Natural killer cell (primary cell): ENCODE data around the gene NSD2. TPM values are rescaled to one million over a fixed set of nuclear protein-coding genes. Genes with fewer than 3 reads are reported as not detected.

Source experiments
- ATAC-seq, 3 donors: fragments of 150-1000 bp in 2 of 3; fragments of 200-7000 bp in 1 of 3; cut with Tn5 transposase; 1 replicate in 1 of 3; 2 replicates in 2 of 3; pipeline ENCODE4 v1.10.0; 2021; ENCODE audit warnings: mild to moderate bottlenecking in 2 of 3, moderate library complexity in 2 of 3
- DNase-seq, 2 donors: peaks; one replicate each; pipeline versions ENCODE4 v3.0.0 to v3.0.0-alpha.2; 2013 to 2021; ENCODE audit warnings: mixed read lengths in 1 of 2
- H3K27ac ChIP-seq: one replicate; pipeline ENCODE4 v1.5.1; 2013; ENCODE audit warnings: mild to moderate bottlenecking, low read length
- H3K27me3 ChIP-seq: one replicate; pipeline ENCODE4 v1.6.1; 2013; ENCODE audit warnings: low read length; ENCODE audit not compliant: control insufficient read depth, insufficient read depth
- H3K36me3 ChIP-seq: one replicate; pipeline ENCODE4 v1.6.1; 2013; ENCODE audit warnings: low read length; ENCODE audit not compliant: control insufficient read depth, insufficient read depth
- H3K4me1 ChIP-seq: one replicate; pipeline ENCODE4 v1.6.1; 2013; ENCODE audit warnings: low read length; ENCODE audit not compliant: control insufficient read depth, insufficient read depth
- H3K4me3 ChIP-seq: one replicate; pipeline ENCODE4 v1.5.1; 2013; ENCODE audit warnings: low read length
- H3K9me3 ChIP-seq: one replicate; pipeline ENCODE4 v1.6.1; 2013; ENCODE audit warnings: low read length; ENCODE audit not compliant: control insufficient read depth, insufficient read depth
- H3K27ac Mint-ChIP-seq, 2 donors: one replicate each; pipeline ENCODE4 v1.8.0; 2022; ENCODE audit warnings: mild to moderate bottlenecking in 2 of 2, mixed read lengths in 2 of 2, moderate library complexity in 1 of 2
- H3K27me3 Mint-ChIP-seq, 2 donors: one replicate each; pipeline ENCODE4 v1.8.0; 2022; ENCODE audit warnings: low read depth in 2 of 2, mixed read lengths in 2 of 2
- H3K36me3 Mint-ChIP-seq: one replicate; pipeline ENCODE4 v1.8.0; 2022; ENCODE audit warnings: mixed read lengths
- H3K4me1 Mint-ChIP-seq, 2 donors: one replicate each; pipeline ENCODE4 v1.8.0; 2022; ENCODE audit warnings: mixed read lengths in 2 of 2
- H3K4me3 Mint-ChIP-seq: one replicate; pipeline ENCODE4 v1.8.0; 2022; ENCODE audit warnings: mild to moderate bottlenecking, moderate library complexity, mixed read lengths
- H3K9me3 Mint-ChIP-seq, 2 donors: one replicate each; pipeline ENCODE4 v1.8.0; 2022; ENCODE audit warnings: mixed read lengths in 2 of 2
- CTCF ChIP-seq: fragments of 200-600 bp; IDR thresholded peaks from one replicate; pipeline ENCODE4 v1.8.0; 2022; ENCODE audit warnings: antibody characterized with exemption
- WGBS: methylation state at CpG from one replicate; pipeline ENCODE4 v1.1.7; 2013; ENCODE audit warnings: missing lambda C conversion rate; ENCODE audit not compliant: insufficient coverage; 5-methylcytosine and 5-hydroxymethylcytosine counted together
- intact Hi-C: fragments of 100-400 bp; cut with micrococcal nuclease; formaldehyde crosslinking; loops from one replicate; pipeline ENCODE4 v1.14.2; 2022
- total RNA-seq, 4 donors: library from RNA; stranded (reverse); fragments of 120-200 nt in 1 of 4; gene quantifications; one replicate each; pipeline versions ENCODE4 v1.2.3 to v1.2.4, GENCODE V29; 2013 to 2022

The NSD2 gene
- total RNA-seq, 3 donors from 2014 or later (not counting 1 experiment from before 2014, with no cell fraction given): 36.4 to 51.0 (median 48.3) TPM

- H3K9me3 Mint-ChIP-seq: no peaks in the 10 kb centered on the region
- 92% methylated on average over 2 of the region's 2 CpGs for WGBS
- no peak overlapping the region for H3K27ac ChIP-seq
- H3K36me3 Mint-ChIP-seq: no peaks in the 10 kb centered on the region
- no peak overlapping the region for H3K4me3 Mint-ChIP-seq
- no peak for DNase-seq
- no peaks in the 10 kb centered on the region for H3K9me3 ChIP-seq
- H3K4me3 ChIP-seq: no peak overlapping the region
- intact Hi-C loops: no loop called here
- ATAC-seq: no peak
- no peaks in the 10 kb centered on the region for H3K4me1 ChIP-seq
- H3K27ac Mint-ChIP-seq: no peak overlapping the region
- no peak for TF ChIP-seq CTCF
- H3K36me3 ChIP-seq: no peaks in the 10 kb centered on the region
- H3K4me1 Mint-ChIP-seq: peaks cover 9 to 12% of the 10 kb centered on the region in 2 donors
- H3K27me3 ChIP-seq: no peaks in the 10 kb centered on the region
- H3K27me3 Mint-ChIP-seq: no peaks in the 10 kb centered on the region
Observed at GRCh38 chr4:1885414-1885813, 14.2 kb downstream of the NSD2 start.

GRCh38 chr4:1887052-1887451 is 15.9 kb downstream of the NSD2 start:
- DNase-seq: no peak
- H3K27ac Mint-ChIP-seq: peak overlapping the region in 1 of 2 donors; percentile 52
- Histone ChIP-seq H3K27ac (no peak overlapping the region), H3K4me1 (no peaks in the 10 kb centered on the region), H3K9me3 (no peaks in the 10 kb centered on the region), H3K4me3 (no peak overlapping the region), H3K27me3 (no peaks in the 10 kb centered on the region), H3K36me3 (no peaks in the 10 kb centered on the region)
- WGBS: 14% methylated on average over 2 of the region's 2 CpGs
- intact Hi-C loops: no loop called here
- TF ChIP-seq CTCF: no peak
- no peaks in the 10 kb centered on the region for H3K9me3 Mint-ChIP-seq
- no peak overlapping the region for H3K4me3 Mint-ChIP-seq
- H3K27me3 Mint-ChIP-seq: no peaks in the 10 kb centered on the region
- peaks cover 1 to 2% of the 10 kb centered on the region in 2 donors for H3K4me1 Mint-ChIP-seq
- ATAC-seq: no peak
- H3K36me3 Mint-ChIP-seq: no peaks in the 10 kb centered on the region

GRCh38 chr4:1890979-1891570 is 19.9 kb downstream of the NSD2 start:
- Mint-ChIP-seq H3K36me3 (no peaks in the 10 kb centered on the region), H3K4me3 (no peak overlapping the region), H3K4me1 (peaks cover 0 to 4% of the 10 kb centered on the region in 2 donors), H3K27ac (no peak overlapping the region), H3K9me3 (no peaks in the 10 kb centered on the region), H3K27me3 (no peaks in the 10 kb centered on the region)
- Histone ChIP-seq H3K4me3 (no peak overlapping the region), H3K27ac (no peak overlapping the region), H3K36me3 (no peaks in the 10 kb centered on the region), H3K9me3 (no peaks in the 10 kb centered on the region), H3K4me1 (no peaks in the 10 kb centered on the region), H3K27me3 (no peaks in the 10 kb centered on the region)
- no peak for TF ChIP-seq CTCF
- intact Hi-C loops: no loop called here
- ATAC-seq (no peak), DNase-seq (no peak)
- WGBS: 97% methylated on average over 11 of the region's 11 CpGs
